Activated B cell treated with CpG ODN at 0.5 μM for 24 hours (primary cell): ENCODE results near the gene CEP290. TPM values are rescaled to one million over a fixed set of nuclear protein-coding genes. Genes with fewer than 3 reads are reported as not detected.

Source experiments
- ATAC-seq: fragments of 200-7000 bp; cut with Tn5 transposase; one replicate; pipeline ENCODE4 v1.10.0; 2021; ENCODE audit warnings: low read depth, mild to moderate bottlenecking, moderate library complexity
- CTCF ChIA-PET: fragments of 350-600 bp; sonication (Branson Sonifier 250); formaldehyde crosslinking; loops from one replicate; lab custom pipeline; 2021; ENCODE audit warnings: antibody characterized with exemption; lab: Charles Lee
- POLR2A ChIA-PET: fragments of 350-600 bp; sonication (Branson Sonifier 250); formaldehyde crosslinking; loops from one replicate; lab custom pipeline; 2021; ENCODE audit warnings: antibody characterized with exemption; lab: Charles Lee
- DNase-seq: peaks from one replicate; pipeline ENCODE4 v3.0.0; 2022
- H3K27ac Mint-ChIP-seq: one replicate; pipeline ENCODE4 v1.8.0; 2020; ENCODE audit warnings: mixed read lengths
- H3K27me3 Mint-ChIP-seq: one replicate; pipeline ENCODE4 v1.8.0; 2021; ENCODE audit warnings: mixed read lengths
- H3K36me3 Mint-ChIP-seq: one replicate; pipeline ENCODE4 v1.8.0; 2021; ENCODE audit warnings: low read depth, mixed read lengths
- H3K4me1 Mint-ChIP-seq: one replicate; pipeline ENCODE4 v1.8.0; 2021; ENCODE audit warnings: mixed read lengths
- H3K4me3 Mint-ChIP-seq: one replicate; pipeline ENCODE4 v1.8.0; 2020; ENCODE audit warnings: mild to moderate bottlenecking, mixed read lengths
- H3K9me3 Mint-ChIP-seq: one replicate; pipeline ENCODE4 v1.8.0; 2020; ENCODE audit warnings: mixed read lengths
- CTCF ChIP-seq: fragments of 200-600 bp; IDR thresholded peaks from one replicate; pipeline ENCODE4 v1.8.0; 2022; ENCODE audit warnings: antibody characterized with exemption, mild to moderate bottlenecking
- intact Hi-C: fragments of 100-400 bp; cut with micrococcal nuclease; formaldehyde crosslinking; loops from one replicate; pipeline ENCODE4 v1.15.1; 2024
- total RNA-seq: library from RNA; stranded (reverse); gene quantifications from 2 replicates; pipeline ENCODE4 v1.2.3, GENCODE V29; 2022

The CEP290 gene
- total RNA-seq, 1 donor from 2014 or later: 15.0 TPM

GRCh38 chr12:88132392-88132791 is 9.5 kb downstream of the CEP290 start:
- intact Hi-C loops: no loop called here
- CTCF ChIA-PET: no interaction called here

GRCh38 chr12:88127855-88128254 is 14.0 kb downstream of the CEP290 start:
- no peak overlapping the region for H3K4me3 Mint-ChIP-seq
- H3K27ac Mint-ChIP-seq: no peak overlapping the region
- TF ChIP-seq CTCF: no peak
- ChIA-PET POLR2A (no interaction called here), CTCF (no interaction called here)
- peaks cover 36% of the 10 kb centered on the region for H3K36me3 Mint-ChIP-seq
- H3K27me3 Mint-ChIP-seq: no peaks in the 10 kb centered on the region
- no peaks in the 10 kb centered on the region for H3K4me1 Mint-ChIP-seq
- ATAC-seq (no peak), DNase-seq (no peak)
- no peaks in the 10 kb centered on the region for H3K9me3 Mint-ChIP-seq
- intact Hi-C loops: loop anchor here (2.0 kb wide), 1 partner anchor 13 kb away; no protein-coding TSS in a partner anchor

More at GRCh38 chr12:88132392-88132791, 9.5 kb downstream of the CEP290 start:
- H3K4me1 Mint-ChIP-seq: no peaks in the 10 kb centered on the region
- no peaks in the 10 kb centered on the region for H3K9me3 Mint-ChIP-seq
- H3K27ac Mint-ChIP-seq: no peak overlapping the region
- no peak overlapping the region for H3K4me3 Mint-ChIP-seq
- TF ChIP-seq CTCF: no peak
- ATAC-seq: no peak
- no peak for DNase-seq
- peaks cover 54% of the 10 kb centered on the region for H3K36me3 Mint-ChIP-seq
- H3K27me3 Mint-ChIP-seq: no peaks in the 10 kb centered on the region
- POLR2A ChIA-PET: interaction anchor here (1.5 kb wide), 1 partner anchor 10 kb away, joined by 3 read pairs; the partner anchor contains the start of genes CEP290 and TMTC3

GRCh38 chr12:88127099-88127498 is 14.8 kb downstream of the CEP290 start:
- TF ChIP-seq CTCF: no peak
- ChIA-PET CTCF (no interaction called here), POLR2A (no interaction called here)
- no peaks in the 10 kb centered on the region for H3K27me3 Mint-ChIP-seq
- peaks cover 28% of the 10 kb centered on the region for H3K36me3 Mint-ChIP-seq
- intact Hi-C loops: loop anchor here (2.0 kb wide), 1 partner anchor 14 kb away; no protein-coding TSS in a partner anchor
- ATAC-seq: no peak
- no peaks in the 10 kb centered on the region for H3K9me3 Mint-ChIP-seq
- no peak for DNase-seq
- H3K27ac Mint-ChIP-seq: no peak overlapping the region
- no peak overlapping the region for H3K4me3 Mint-ChIP-seq
- H3K4me1 Mint-ChIP-seq: no peaks in the 10 kb centered on the region

- H3K27me3 Mint-ChIP-seq: no peaks in the 10 kb centered on the region
- no peak for TF ChIP-seq CTCF
- ChIA-PET CTCF (no interaction called here), POLR2A (interaction anchor here (1.1 kb wide), 1 partner anchor 19 kb away, joined by 3 read pairs; the partner anchor contains the start of genes CEP290 and TMTC3)
- H3K4me3 Mint-ChIP-seq: no peak overlapping the region
- H3K4me1 Mint-ChIP-seq: no peaks in the 10 kb centered on the region
- intact Hi-C loops: no loop called here
- no peaks in the 10 kb centered on the region for H3K9me3 Mint-ChIP-seq
- DNase-seq (no peak), ATAC-seq (no peak)
- H3K36me3 Mint-ChIP-seq: peaks cover 29% of the 10 kb centered on the region
- no peak overlapping the region for H3K27ac Mint-ChIP-seq
Measured at GRCh38 chr12:88122666-88123065, 19.2 kb downstream of the CEP290 start.

GRCh38 chr12:88113871-88114270 is 28.0 kb downstream of the CEP290 start:
- TF ChIP-seq CTCF: no peak
- H3K27me3 Mint-ChIP-seq: no peaks in the 10 kb centered on the region

More at GRCh38 chr12:88113871-88114270, 28.0 kb downstream of the CEP290 start:
- H3K4me1 Mint-ChIP-seq: no peaks in the 10 kb centered on the region
- ATAC-seq (no peak), DNase-seq (no peak)
- ChIA-PET CTCF (no interaction called here), POLR2A (no interaction called here)
- H3K4me3 Mint-ChIP-seq: no peak overlapping the region
- H3K27ac Mint-ChIP-seq: no peak overlapping the region
- H3K9me3 Mint-ChIP-seq: no peaks in the 10 kb centered on the region
- H3K36me3 Mint-ChIP-seq: peaks cover 63% of the 10 kb centered on the region
- intact Hi-C loops: loop anchor here (5.0 kb wide), 3 partner anchors 63 to 1348 kb away; no protein-coding TSS in a partner anchor
